GM12878 (cell line): ENCODE data around the gene LRRC61. TPM values are rescaled to one million over a fixed set of nuclear protein-coding genes. Genes with fewer than 3 reads are reported as not detected.

ENCODE experiments used
- ATAC-seq: fragments of 200-7000 bp; cut with Tn5 transposase; 3 replicates; pipeline ENCODE4 v1.9.1; 2020; ENCODE audit warnings: mild to moderate bottlenecking, moderate library complexity
- BruUV-seq: library from RNA; stranded (reverse); fragments of 400-500 nt; replicated peaks from 2 replicates; lab custom pipeline; 2021; lab: Mats Ljungman, UMichigan
- CTCF ChIA-PET: fragments of 300-600 bp; sonication (Branson Sonifier 250); formaldehyde crosslinking; extraction: SDS; loops from one replicate; lab custom pipeline; 2021; ENCODE audit warnings: inconsistent platforms; lab: Yijun Ruan, JAX
- POLR2A ChIA-PET: fragments of 350-600 bp; formaldehyde crosslinking; extraction: SDS; loops from one replicate; lab custom pipeline; 2021; ENCODE audit warnings: inconsistent platforms; lab: Charles Lee
- RAD21 ChIA-PET: fragments of 300-600 bp; sonication (Branson Sonifier 250); formaldehyde crosslinking; loops from one replicate; lab custom pipeline; 2023; ENCODE audit warnings: antibody characterized with exemption; ENCODE audit not compliant: unreplicated experiment; lab: Charles Lee
- SMC1A ChIA-PET: fragments of 300-600 bp; sonication (Branson Sonifier 250); formaldehyde crosslinking; loops from one replicate; lab custom pipeline; 2023; ENCODE audit not compliant: unreplicated experiment, uncharacterized antibody; lab: Charles Lee
- DNase-seq: peaks from one replicate; pipeline ENCODE4 v3.0.0-alpha.2; 2011; ENCODE audit warnings: low read depth, low spot score
- FAIRE-seq: peaks from 3 replicates; lab custom pipeline; 2011; peaks lifted over from hg19 to GRCh38; lab: Jason Lieb, UNC
- H2AFZ ChIP-seq: 2 replicates; pipeline ENCODE4 v1.6.0; 2011; ENCODE audit warnings: low read depth, low read length, control low read depth; ENCODE audit not compliant: control insufficient read depth
- H3K27ac ChIP-seq: 2 replicates; pipeline ENCODE4 v1.5.1; 2011; ENCODE audit warnings: control low read depth; ENCODE audit not compliant: control insufficient read depth, insufficient read depth
- H3K27me3 ChIP-seq, 2 experiments: replicated peaks in 1 of 2; 2 replicates each; pipeline versions ENCODE4 v1.6.0 to v1.6.1; 2011; ENCODE audit warnings: low read length in 1 of 2; ENCODE audit not compliant: control insufficient read depth in 2 of 2, insufficient read depth in 2 of 2
- H3K36me3 ChIP-seq, 2 experiments: 2 replicates each; pipeline ENCODE4 v1.5.1; 2011; ENCODE audit warnings: low read length in 1 of 2; ENCODE audit not compliant: control insufficient read depth in 2 of 2, insufficient read depth in 2 of 2
- H3K4me1 ChIP-seq: 2 replicates; pipeline ENCODE4 v1.6.1; 2011; ENCODE audit warnings: mild to moderate bottlenecking, low read length, moderate library complexity, mixed read lengths; ENCODE audit not compliant: control insufficient read depth, insufficient read depth
- H3K4me2 ChIP-seq: 2 replicates; pipeline ENCODE4 v1.6.0; 2011; ENCODE audit warnings: control low read depth; ENCODE audit not compliant: control insufficient read depth, insufficient read depth
- H3K4me3 ChIP-seq: fragments of 200-600 bp; sonication (generic); 2 replicates; pipeline ENCODE4 v1.5.1; 2016
- H3K79me2 ChIP-seq: 2 replicates; pipeline ENCODE4 v1.6.0; 2011; ENCODE audit warnings: low read length; ENCODE audit not compliant: control insufficient read depth, insufficient read depth
- H3K9ac ChIP-seq: 2 replicates; pipeline ENCODE4 v1.8.0; 2011; ENCODE audit warnings: low read length, control low read depth, mixed read lengths; ENCODE audit not compliant: control insufficient read depth, insufficient read depth
- H3K9me3 ChIP-seq: replicated peaks from 3 replicates; pipeline ENCODE4 v1.5.1; 2011; ENCODE audit warnings: mild to moderate bottlenecking, low read length; ENCODE audit not compliant: control insufficient read depth, insufficient read depth
- H4K20me1 ChIP-seq: 2 replicates; pipeline ENCODE4 v1.6.0; 2011; ENCODE audit not compliant: control insufficient read depth, insufficient read depth
- CBX3 ChIP-seq: fragments of 200-600 bp; sonication (generic); IDR thresholded peaks from 2 replicates; pipeline ENCODE4 v1.6.1; 2016; ENCODE audit warnings: low read depth, borderline replicate concordance
- MYB ChIP-seq: fragments of 150-350 bp; IDR thresholded peaks from 2 replicates; pipeline ENCODE4 v1.6.1; 2014; ENCODE audit warnings: mild to moderate bottlenecking, low read depth, low read length, borderline replicate concordance
- NBN ChIP-seq: fragments of 450-650 bp; IDR thresholded peaks from 2 replicates; pipeline ENCODE4 v1.6.1; 2016
- NRF1 ChIP-seq: conservative IDR thresholded peaks from 2 replicates; pipeline ENCODE4 v1.6.1; 2011; ENCODE audit warnings: mild to moderate bottlenecking, low read depth, low read length, improper control_type of control experiment
- PBX3 ChIP-seq: IDR thresholded peaks from 2 replicates; pipeline ENCODE4 v1.6.1; 2011; ENCODE audit warnings: mild to moderate bottlenecking, low read depth, low read length, moderate library complexity; ENCODE audit not compliant: insufficient replicate concordance
- POLR2AphosphoS2 ChIP-seq: IDR thresholded peaks from 2 replicates; pipeline ENCODE4 v1.6.1; 2011; ENCODE audit warnings: low read depth, mild to moderate bottlenecking, low read length, improper control_type of control experiment, moderate library complexity
- RAD51 ChIP-seq: fragments of 450-650 bp; IDR thresholded peaks from 2 replicates; pipeline ENCODE4 v1.6.1; 2016; ENCODE audit warnings: moderate library complexity, mild to moderate bottlenecking, inconsistent platforms
- RBBP5 ChIP-seq: fragments of 200-600 bp; sonication (generic); conservative IDR thresholded peaks from 2 replicates; pipeline ENCODE4 v1.6.1; 2016
- REST ChIP-seq: IDR thresholded peaks from 2 replicates; pipeline ENCODE4 v1.6.1; 2012; ENCODE audit warnings: mild to moderate bottlenecking, low read depth, low read length
- RUNX3 ChIP-seq: IDR thresholded peaks from 2 replicates; pipeline ENCODE4 v1.6.1; 2012; ENCODE audit warnings: low read length, inconsistent platforms
- SIN3A ChIP-seq: IDR thresholded peaks from 2 replicates; pipeline ENCODE4 v1.6.1; 2012; ENCODE audit warnings: low read depth, low read length, improper control_type of control experiment
- SMAD5 ChIP-seq: IDR thresholded peaks from 2 replicates; pipeline ENCODE4 v1.6.1; 2016; ENCODE audit warnings: antibody characterized with exemption, low read depth
- STAT1 ChIP-seq: fragments of 450-650 bp; conservative IDR thresholded peaks from 2 replicates; pipeline ENCODE4 v1.6.1; 2014; ENCODE audit warnings: antibody characterized with exemption, mild to moderate bottlenecking
- ZBTB33 ChIP-seq: fragments of 450-650 bp; IDR thresholded peaks from 2 replicates; pipeline ENCODE4 v1.6.1; 2017; ENCODE audit warnings: mild to moderate bottlenecking
- ZBTB4 ChIP-seq: fragments of 450-650 bp; formaldehyde crosslinking; IDR thresholded peaks from 2 replicates; pipeline ENCODE4 v1.4.0; 2022; ENCODE audit warnings: mild to moderate bottlenecking, moderate library complexity
- ZSCAN29 ChIP-seq: fragments of 450-650 bp; IDR thresholded peaks from 2 replicates; pipeline ENCODE4 v1.6.1; 2017; ENCODE audit warnings: mild to moderate bottlenecking, moderate library complexity
- WGBS: methylation state at CpG from one replicate; pipeline ENCODE4 v1.1.6; 2016; ENCODE audit warnings: low lambda C conversion rate; ENCODE audit not compliant: insufficient replicate concordance, insufficient coverage; ENCODE audit errors: missing lambda C conversion rate; 5-methylcytosine and 5-hydroxymethylcytosine counted together
- in situ Hi-C: fragments of 300-500 bp; cut with MboI; formaldehyde crosslinking; loops from 9 replicates; pipeline ENCODE4 v1.14.3; 2018; ENCODE audit warnings: mixed read lengths
- intact Hi-C: fragments of 100-400 bp; cut with micrococcal nuclease; formaldehyde crosslinking; loops from one replicate; pipeline ENCODE4 v1.14.2; 2022; ENCODE audit not compliant: unreplicated experiment
- polyA plus RNA-seq, 11 experiments: library from polyadenylated mRNA; depleted of rRNA in 4 of 11; unstranded in 6 of 11; stranded (reverse) in 5 of 11; fragments of >200 nt; fragmentation: Nextera tagmentation in 4 of 11; fragmentation: Illumina TruSeq in 1 of 11; extraction: Ambion mirVana in 4 of 11; extraction: Trizol in 1 of 11; gene quantifications; 1 replicate in 1 of 11; 2 replicates in 10 of 11; pipeline versions ENCODE4 v1.2.1 to v1.2.3, GENCODE V29; 2011 to 2016; ENCODE audit warnings: inconsistent platforms in 2 of 11, missing spikeins in 2 of 11, low read depth in 1 of 11
- total RNA-seq, 4 experiments: library from RNA; depleted of rRNA in 3 of 4; stranded (reverse); fragments of >200 nt in 3 of 4; fragmentation: Illumina TruSeq in 1 of 4; extraction: Trizol in 1 of 4; gene quantifications; 2 replicates each; pipeline versions ENCODE4 v1.2.1 to v1.2.3, GENCODE V29; 2013 to 2021

The LRRC61 gene
- total and polyA plus RNA-seq, 10 of the 15 experiments (the other 5 are each of a cell fraction or from before 2014, with no cell fraction given): 1.4 to 54.2 (median 21.8) TPM

- CTCF ChIA-PET: interaction anchor here (0.6 to 1.1 kb wide), 4 partner anchors 8 to 394 kb away, joined by 3 to 5 read pairs (median 3); no protein-coding TSS in a partner anchor
- POLR2A ChIA-PET: interaction anchor here (1.2 to 1.8 kb wide), 2 partner anchors 16 to 22 kb away, joined by 4 to 8 read pairs; no protein-coding TSS in a partner anchor
- TF ChIP-seq SMAD5 (no peak), CBX3 (no peak), RAD51 (no peak), ZSCAN29 (no peak), RUNX3 (no peak), MYB (no peak), PBX3 (no peak), STAT1 (no peak), REST (no peak), NRF1 (no peak), POLR2AphosphoS2 (no peak), NBN (no peak), ZBTB33 (no peak), RBBP5 (no peak), ZBTB4 (CRISPR knock-in tag) (no peak), SIN3A (no peak)
These were observed 38.2 kb downstream of the LRRC61 start for GRCh38 chr7:150361402-150361801.

More at GRCh38 chr7:150361402-150361801, 38.2 kb downstream of the LRRC61 start:
- BruUV-seq: no TSS peak
- SMC1A ChIA-PET: interaction anchor here (1.4 to 2.7 kb wide), 3 partner anchors 16 to 45 kb away, joined by 5 to 12 read pairs (median 9); no protein-coding TSS in a partner anchor
- intact Hi-C loops: no loop called here
- DNase-seq (no peak), FAIRE-seq (no peak), ATAC-seq (no peak)
- 86% methylated on average over 7 of the region's 7 CpGs for WGBS
- RAD21 ChIA-PET: interaction anchor here (1.6 kb wide), 1 partner anchor 45 kb away, joined by 4 read pairs; no protein-coding TSS in a partner anchor
- no peak overlapping the region for H3K9ac ChIP-seq
- no peaks in the 10 kb centered on the region for H3K9me3 ChIP-seq
- H3K27me3 ChIP-seq: no peaks in the 10 kb centered on the region
- no peaks in the 10 kb centered on the region for H3K36me3 ChIP-seq
- H3K4me1 ChIP-seq: peaks cover 31% of the 10 kb centered on the region
- H4K20me1 ChIP-seq: no peaks in the 10 kb centered on the region
- no peak overlapping the region for H3K4me3 ChIP-seq
- no peaks in the 10 kb centered on the region for H3K79me2 ChIP-seq
- no peak overlapping the region for H3K27ac ChIP-seq
- H3K4me2 ChIP-seq: no peak overlapping the region
- H2AFZ ChIP-seq: no peak overlapping the region
- in situ Hi-C loops: loop anchor here (5.0 kb wide), 1 partner anchor 51 kb away; no protein-coding TSS in a partner anchor
